Spleen (tissue), 7 donors: Measurements from ENCODE around the gene TNFAIP3.

Source experiments
- POLR2A ChIP-seq, 3 donors: fragments of 450-650 bp; IDR thresholded peaks; one replicate each; pipeline ENCODE4 v1.5.1; 2017; ENCODE audit warnings: antibody characterized with exemption in 3 of 3, mild to moderate bottlenecking in 1 of 3
- TF ChIP-seq, protein P1 (sequence below), 11 experiments: fragments of 200-600 bp in 7 of 11; fragments of 450-650 bp in 4 of 11; sonication (generic) in 4 of 11; IDR thresholded peaks in 8 of 11; conservative IDR thresholded peaks in 3 of 11; 1 replicate in 7 of 11; 2 replicates in 4 of 11; pipeline versions ENCODE4 v1.4.0 to v1.8.0; 2016 to 2021; ENCODE audit warnings: antibody characterized with exemption in 11 of 11, inconsistent platforms in 4 of 11, mild to moderate bottlenecking in 1 of 11
- donor health status: DM: no; HTN: no; CAD: no; lungs with moderate emphysema.
- donor health status: DM: no; HTN: no; CAD: no.
- donor health status: DM: no; HTN: no; CAD: no.

DNA sequence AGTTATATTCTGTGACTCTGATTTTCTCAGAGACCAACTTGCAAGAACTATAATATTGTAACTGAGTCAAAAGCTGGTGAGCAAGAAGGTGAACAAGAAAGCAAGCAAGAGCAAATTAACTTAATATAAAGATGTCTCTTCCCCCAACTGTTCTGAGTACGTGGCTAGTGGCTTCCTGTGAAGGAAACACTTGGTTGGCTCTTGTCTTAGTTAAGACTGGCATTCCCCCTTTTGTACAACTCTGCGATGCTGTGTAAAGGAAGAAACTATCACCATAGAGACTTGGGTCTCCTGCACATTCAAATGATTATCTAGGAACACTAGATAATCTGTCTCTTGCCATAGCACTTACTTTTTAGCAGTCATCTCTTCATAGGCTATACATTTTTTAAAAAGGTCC is 47.3 kb upstream of the TNFAIP3 start:
- TF ChIP-seq, protein P1, sequence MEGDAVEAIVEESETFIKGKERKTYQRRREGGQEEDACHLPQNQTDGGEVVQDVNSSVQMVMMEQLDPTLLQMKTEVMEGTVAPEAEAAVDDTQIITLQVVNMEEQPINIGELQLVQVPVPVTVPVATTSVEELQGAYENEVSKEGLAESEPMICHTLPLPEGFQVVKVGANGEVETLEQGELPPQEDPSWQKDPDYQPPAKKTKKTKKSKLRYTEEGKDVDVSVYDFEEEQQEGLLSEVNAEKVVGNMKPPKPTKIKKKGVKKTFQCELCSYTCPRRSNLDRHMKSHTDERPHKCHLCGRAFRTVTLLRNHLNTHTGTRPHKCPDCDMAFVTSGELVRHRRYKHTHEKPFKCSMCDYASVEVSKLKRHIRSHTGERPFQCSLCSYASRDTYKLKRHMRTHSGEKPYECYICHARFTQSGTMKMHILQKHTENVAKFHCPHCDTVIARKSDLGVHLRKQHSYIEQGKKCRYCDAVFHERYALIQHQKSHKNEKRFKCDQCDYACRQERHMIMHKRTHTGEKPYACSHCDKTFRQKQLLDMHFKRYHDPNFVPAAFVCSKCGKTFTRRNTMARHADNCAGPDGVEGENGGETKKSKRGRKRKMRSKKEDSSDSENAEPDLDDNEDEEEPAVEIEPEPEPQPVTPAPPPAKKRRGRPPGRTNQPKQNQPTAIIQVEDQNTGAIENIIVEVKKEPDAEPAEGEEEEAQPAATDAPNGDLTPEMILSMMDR (IDR thresholded peaks at IDR 0.05 in 8 of 11, conservative IDR thresholded peaks at IDR 0.05 in 3 of 11): no peak
- TF ChIP-seq POLR2A (IDR thresholded peaks at IDR 0.05): no peak
